H1 (cell line): ENCODE data around the gene BRI3BP. TPM values are rescaled to one million over a fixed set of nuclear protein-coding genes. Genes with fewer than 3 reads are reported as not detected.

Source experiments
- CTCF ChIA-PET: fragments of 300-600 bp; sonication (Branson Sonifier 250); formaldehyde crosslinking; loops from one replicate; lab custom pipeline; 2021; ENCODE audit not compliant: partially characterized antibody; lab: Charles Lee
- POLR2A ChIA-PET: fragments of 300-600 bp; sonication (Branson Sonifier 250); formaldehyde crosslinking; loops from one replicate; lab custom pipeline; 2021; ENCODE audit warnings: inconsistent platforms; ENCODE audit not compliant: partially characterized antibody; lab: Charles Lee
- DNase-seq, 2 experiments: peaks; one replicate each; pipeline versions ENCODE4 v3.0.0 to v3.0.0-alpha.2; 2010 to 2022; ENCODE audit warnings: low spot score in 2 of 2, low read depth in 1 of 2, mixed read lengths in 1 of 2
- FAIRE-seq: peaks from 2 replicates; lab custom pipeline; 2011; peaks lifted over from hg19 to GRCh38; lab: Jason Lieb, UNC
- H2AFZ ChIP-seq: 2 replicates; pipeline ENCODE4 v1.8.1; 2012; ENCODE audit warnings: low read length, inconsistent platforms
- H2AK5ac ChIP-seq: 2 replicates; pipeline ENCODE4 v1.6.1; 2013; ENCODE audit warnings: low read depth, low read length
- H2BK120ac ChIP-seq: replicated peaks from 2 replicates; pipeline ENCODE3; 2013; ENCODE audit warnings: low read depth, low read length, inconsistent platforms
- H2BK12ac ChIP-seq: 2 replicates; pipeline ENCODE4 v1.6.1; 2013; ENCODE audit warnings: low read depth, low read length
- H2BK15ac ChIP-seq: 2 replicates; pipeline ENCODE4 v1.6.1; 2013; ENCODE audit warnings: low read length
- H2BK20ac ChIP-seq: 2 replicates; pipeline ENCODE4 v1.6.1; 2013; ENCODE audit warnings: low read length
- H2BK5ac ChIP-seq: 2 replicates; pipeline ENCODE4 v1.6.1; 2013; ENCODE audit warnings: low read depth, low read length
- H3K14ac ChIP-seq: 2 replicates; pipeline ENCODE4 v1.6.1; 2013; ENCODE audit warnings: inconsistent platforms; ENCODE audit not compliant: insufficient read length
- H3K18ac ChIP-seq: 2 replicates; pipeline ENCODE4 v1.6.1; 2013; ENCODE audit warnings: low read length; ENCODE audit errors: extremely low read depth
- H3K23ac ChIP-seq: 2 replicates; pipeline ENCODE4 v1.6.1; 2013; ENCODE audit warnings: inconsistent platforms; ENCODE audit not compliant: insufficient read length
- H3K23me2 ChIP-seq: 2 replicates; pipeline ENCODE4 v1.6.1; 2013; ENCODE audit warnings: low read depth, low read length
- H3K27ac ChIP-seq: 2 replicates; pipeline ENCODE4 v1.6.1; 2011; ENCODE audit warnings: low read depth, low read length, inconsistent platforms
- H3K27me3 ChIP-seq, 4 experiments: replicated peaks in 1 of 4; 1 replicate in 1 of 4; 2 replicates in 3 of 4; pipeline versions ENCODE4 v1.6.1 to v1.8.1; 2011 to 2013; ENCODE audit warnings: low read length in 3 of 4, mild to moderate bottlenecking in 3 of 4, inconsistent platforms in 2 of 4, mixed read lengths in 2 of 4, moderate library complexity in 1 of 4; ENCODE audit not compliant: control insufficient read depth in 3 of 4, insufficient read depth in 3 of 4; ENCODE audit errors: extremely low read depth in 1 of 4
- H3K36me3 ChIP-seq, 4 experiments: 2 replicates each; pipeline versions ENCODE4 v1.6.1 to v1.8.1; 2011 to 2013; ENCODE audit warnings: mild to moderate bottlenecking in 4 of 4, low read length in 3 of 4, moderate library complexity in 2 of 4, control low read depth in 1 of 4, inconsistent platforms in 1 of 4; ENCODE audit not compliant: insufficient read depth in 4 of 4, control insufficient read depth in 2 of 4
- H3K4ac ChIP-seq: replicated peaks from 2 replicates; pipeline ENCODE3; 2013; ENCODE audit warnings: low read length, low read depth, mixed read lengths, inconsistent platforms; ENCODE audit not compliant: insufficient read length
- H3K4me1 ChIP-seq, 4 experiments: replicated peaks in 1 of 4; 1 replicate in 1 of 4; 2 replicates in 3 of 4; pipeline versions ENCODE4 v1.6.1 to v1.8.1; 2011 to 2013; ENCODE audit warnings: low read length in 3 of 4, inconsistent platforms in 2 of 4, mixed read lengths in 1 of 4; ENCODE audit not compliant: insufficient read depth in 4 of 4, control insufficient read depth in 3 of 4
- H3K4me2 ChIP-seq, 2 experiments: 2 replicates each; pipeline versions ENCODE4 v1.6.1 to v1.8.1; 2011 to 2013; ENCODE audit warnings: low read depth in 2 of 2, low read length in 2 of 2, control low read depth in 1 of 2, inconsistent platforms in 1 of 2, mild to moderate bottlenecking in 1 of 2; ENCODE audit not compliant: insufficient read depth in 1 of 2
- H3K4me3 ChIP-seq, 4 experiments: fragments of 200-600, 300-600 bp in 1 of 4; sonication (generic), shearing (Covaris generic), sonication (Bioruptor Twin) in 1 of 4; 2 replicates each; pipeline versions ENCODE4 v1.5.1 to v1.8.1; 2011 to 2016; ENCODE audit warnings: low read length in 4 of 4, low read depth in 3 of 4, control low read depth in 2 of 4, inconsistent platforms in 2 of 4, mild to moderate bottlenecking in 2 of 4, mixed read lengths in 1 of 4, moderate library complexity in 1 of 4; ENCODE audit not compliant: insufficient read depth in 2 of 4; ENCODE audit errors: extremely low read depth in 1 of 4
- H3K56ac ChIP-seq: replicated peaks from 2 replicates; pipeline ENCODE3; 2013; ENCODE audit warnings: low read depth, mild to moderate bottlenecking, mixed read lengths, low read length, inconsistent platforms; ENCODE audit not compliant: insufficient read length
- H3K79me1 ChIP-seq: 2 replicates; pipeline ENCODE4 v1.6.1; 2013; ENCODE audit warnings: low read depth, low read length, control low read depth
- H3K79me2 ChIP-seq, 2 experiments: 2 replicates each; pipeline versions ENCODE4 v1.6.1 to v1.8.1; 2012 to 2013; ENCODE audit warnings: low read length in 2 of 2, mild to moderate bottlenecking in 2 of 2, inconsistent platforms in 1 of 2; ENCODE audit not compliant: insufficient read depth in 2 of 2, control insufficient read depth in 1 of 2
- H3K9ac ChIP-seq, 4 experiments: replicated peaks in 1 of 4; 1 replicate in 1 of 4; 2 replicates in 3 of 4; pipeline versions ENCODE4 v1.6.1 to v1.8.1; 2011 to 2013; ENCODE audit warnings: low read depth in 3 of 4, low read length in 3 of 4, control low read depth in 2 of 4, mild to moderate bottlenecking in 2 of 4, moderate library complexity in 2 of 4, inconsistent platforms in 1 of 4; ENCODE audit errors: extremely low read depth in 1 of 4
- H3K9me3 ChIP-seq, 2 experiments: 2 replicates each; pipeline versions ENCODE4 v1.6.1 to v1.8.1; 2012 to 2013; ENCODE audit warnings: mild to moderate bottlenecking in 2 of 2, moderate library complexity in 2 of 2, control low read depth in 1 of 2, inconsistent platforms in 1 of 2, low read depth in 1 of 2, low read length in 1 of 2, mixed read lengths in 1 of 2; ENCODE audit not compliant: insufficient read depth in 2 of 2
- H4K20me1 ChIP-seq, 2 experiments: replicated peaks in 1 of 2; 2 replicates each; pipeline versions ENCODE3 to v1.8.1; 2011 to 2013; ENCODE audit warnings: inconsistent platforms in 2 of 2, low read length in 2 of 2, mild to moderate bottlenecking in 1 of 2; ENCODE audit not compliant: insufficient read depth in 2 of 2, control insufficient read depth in 1 of 2
- H4K5ac ChIP-seq: 2 replicates; pipeline ENCODE4 v1.6.1; 2013; ENCODE audit warnings: low read length, low read depth, mixed read lengths, inconsistent platforms; ENCODE audit not compliant: insufficient read length
- H4K8ac ChIP-seq: 2 replicates; pipeline ENCODE4 v1.8.0; 2013; ENCODE audit warnings: mild to moderate bottlenecking, moderate library complexity, low read length, inconsistent platforms; ENCODE audit not compliant: insufficient read depth; ENCODE audit errors: extremely low read depth
- H4K91ac ChIP-seq: replicated peaks from 2 replicates; pipeline ENCODE3; 2013; ENCODE audit warnings: low read length, mixed read lengths, inconsistent platforms; ENCODE audit not compliant: insufficient read length
- BCL11A ChIP-seq, 2 experiments: IDR thresholded peaks; one replicate each; pipeline ENCODE4 v1.6.1; 2011; ENCODE audit warnings: low read depth in 2 of 2, low read length in 2 of 2, mild to moderate bottlenecking in 2 of 2
- E2F6 ChIP-seq: IDR thresholded peaks from 2 replicates; pipeline ENCODE4 v1.6.1; 2012; ENCODE audit warnings: inconsistent platforms
- EGR1 ChIP-seq: IDR thresholded peaks from 2 replicates; pipeline ENCODE4 v1.6.1; 2011; ENCODE audit warnings: low read depth, low read length, borderline replicate concordance
- JUND ChIP-seq: IDR thresholded peaks from 2 replicates; pipeline ENCODE4 v1.6.1; 2011; ENCODE audit warnings: mild to moderate bottlenecking, improper control_type of control experiment, low read length
- KDM5A ChIP-seq: fragments of 200-600 bp; IDR thresholded peaks from 2 replicates; pipeline ENCODE4 v1.7.1; 2012; ENCODE audit warnings: mild to moderate bottlenecking, low read length, inconsistent platforms, mixed read lengths
- NANOG ChIP-seq: IDR thresholded peaks from 2 replicates; pipeline ENCODE4 v1.6.1; 2011; ENCODE audit warnings: low read length, low read depth, mild to moderate bottlenecking, inconsistent platforms; ENCODE audit not compliant: insufficient read depth, poor library complexity, severe bottlenecking
- PHF8 ChIP-seq: fragments of 200-600 bp; sonication (generic); conservative IDR thresholded peaks from 2 replicates; pipeline ENCODE4 v1.7.1; 2012; ENCODE audit warnings: low read depth, mild to moderate bottlenecking, inconsistent platforms, low read length, moderate library complexity
- POLR2A ChIP-seq, 2 experiments: IDR thresholded peaks; 1 replicate in 1 of 2; 2 replicates in 1 of 2; pipeline ENCODE4 v1.6.1; 2011; ENCODE audit warnings: low read depth in 2 of 2, low read length in 2 of 2, mild to moderate bottlenecking in 2 of 2; ENCODE audit errors: control extremely low read depth in 1 of 2
- RBBP5 ChIP-seq: IDR thresholded peaks from 2 replicates; pipeline ENCODE4 v1.7.1; 2012; ENCODE audit warnings: low read depth, mild to moderate bottlenecking, inconsistent platforms, low read length, moderate library complexity, borderline replicate concordance
- SP1 ChIP-seq: IDR thresholded peaks from 2 replicates; pipeline ENCODE4 v1.6.1; 2011; ENCODE audit warnings: low read depth, low read length
- TAF1 ChIP-seq: IDR thresholded peaks from 2 replicates; pipeline ENCODE4 v1.6.1; 2011; ENCODE audit warnings: mild to moderate bottlenecking, low read depth, low read length
- WGBS, 2 experiments: shearing (Covaris generic) in 1 of 2; methylation state at CpG; one replicate each; pipeline versions ENCODE4 v1.1.6 to v1.1.7; 2013 to 2015; ENCODE audit warnings: low lambda C conversion rate in 2 of 2, mixed read lengths in 2 of 2, inconsistent platforms in 1 of 2, low coverage in 1 of 2, missing lambda C conversion rate in 1 of 2; ENCODE audit not compliant: insufficient replicate concordance in 2 of 2, insufficient coverage in 1 of 2, insufficient read length in 1 of 2; ENCODE audit errors: extremely low coverage in 1 of 2, missing lambda C conversion rate in 1 of 2; 5-methylcytosine and 5-hydroxymethylcytosine counted together
- polyA plus RNA-seq, 7 experiments: library from polyadenylated mRNA; depleted of rRNA in 3 of 7; stranded (reverse) in 5 of 7; unstranded in 2 of 7; fragments of >200 nt in 5 of 7; fragments of 200-250 nt in 2 of 7; gene quantifications; 1 replicate in 5 of 7; 2 replicates in 1 of 7; 4 replicates in 1 of 7; pipeline versions ENCODE4 v1.2.1 to v1.2.3, GENCODE V29; 2011 to 2013; ENCODE audit warnings: missing spikeins in 2 of 7, mixed read lengths in 2 of 7
- total RNA-seq: library from RNA; stranded (reverse); fragmentation: NEBNext Ultra II Directional; extraction: Animal tissue kit (Norgen Biotek cat#: 25700); gene quantifications from 2 replicates; pipeline ENCODE4 v1.2.1, GENCODE V29; 2021
- TF ChIP-seq, protein P1 (sequence below): IDR thresholded peaks from 2 replicates; pipeline ENCODE4 v1.6.1; 2012; ENCODE audit warnings: inconsistent platforms

Gene BRI3BP
- total and polyA plus RNA-seq, 2 of the 8 experiments (the other 6 are each of a cell fraction or from before 2014, with no cell fraction given), result 5.4 to 14.2 TPM

DNA sequence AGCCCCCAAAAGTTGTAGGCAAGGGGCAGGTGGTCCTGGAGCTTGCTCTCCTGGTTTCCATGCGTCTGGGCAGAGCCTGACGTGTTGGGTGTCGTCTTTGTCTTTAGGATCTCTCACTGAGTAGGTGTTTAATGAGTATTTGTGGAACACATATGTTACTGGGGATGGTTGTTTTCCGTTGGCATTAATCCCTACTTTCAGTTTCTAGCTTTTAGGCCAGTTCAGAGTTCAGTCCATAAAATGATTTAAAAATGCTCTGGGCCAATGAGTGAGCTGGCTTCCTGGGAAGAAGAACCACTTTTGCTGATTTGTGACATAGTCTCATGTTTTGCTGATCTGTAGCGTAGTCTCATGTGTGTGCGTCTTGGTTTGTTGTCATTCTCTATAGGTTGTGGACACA is 82.7 kb downstream of the BRI3BP start:
- no peak overlapping the region for H2AFZ ChIP-seq
- H4K20me1 ChIP-seq, result peaks cover 1 to 10% of the 10 kb centered on the region in 2 experiments
- H3K9me3 ChIP-seq, result no peaks in the 10 kb centered on the region
- H3K27ac ChIP-seq, result no peak overlapping the region
- H3K56ac ChIP-seq, result no peak overlapping the region
- no peaks in the 10 kb centered on the region for H3K27me3 ChIP-seq
- no peak overlapping the region for H2BK12ac ChIP-seq
- H4K5ac ChIP-seq, result no peak overlapping the region
- POLR2A ChIA-PET, result interaction anchor here (0.9 to 1.9 kb wide), 2 partner anchors 11 to 19 kb away, joined by 3 to 4 read pairs; partner anchors contain the start of gene AACS
- no peak overlapping the region for H3K4me3 ChIP-seq
- CTCF ChIA-PET, result interaction anchor here (1.0 to 1.1 kb wide), 2 partner anchors 12 to 83 kb away, joined by 3 read pairs; partner anchors contain the start of gene BRI3BP
- TF ChIP-seq TAF1 (no peak), POLR2A (IDR thresholded peaks at IDR 0.05; ENCODE audit: control extremely low read depth in 1 of 2, low read depth in 2 of 2, low read length in 2 of 2) (no peak), E2F6 (no peak), EGR1 (no peak), SP1 (no peak), NANOG (no peak), RBBP5 (no peak), JUND (no peak), KDM5A (no peak), PHF8 (no peak), BCL11A (IDR thresholded peaks at IDR 0.05; ENCODE audit: low read depth in 2 of 2, low read length in 2 of 2) (no peak)
- TF ChIP-seq, protein P1, sequence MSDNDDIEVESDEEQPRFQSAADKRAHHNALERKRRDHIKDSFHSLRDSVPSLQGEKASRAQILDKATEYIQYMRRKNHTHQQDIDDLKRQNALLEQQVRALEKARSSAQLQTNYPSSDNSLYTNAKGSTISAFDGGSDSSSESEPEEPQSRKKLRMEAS, result no peak
- H2AK5ac ChIP-seq, result no peak overlapping the region
- FAIRE-seq (no peak), DNase-seq (no peak)
- no peak overlapping the region for H4K8ac ChIP-seq
- H2BK120ac ChIP-seq, result no peak overlapping the region
- H2BK15ac ChIP-seq, result no peak overlapping the region
- no peak overlapping the region for H3K4me2 ChIP-seq
- no peak overlapping the region for H3K14ac ChIP-seq
- H3K4ac ChIP-seq, result no peak overlapping the region
- no peak overlapping the region for H3K18ac ChIP-seq
- H2BK5ac ChIP-seq, result no peak overlapping the region
- no peak overlapping the region for H4K91ac ChIP-seq
- peaks cover 0 to 20% of the 10 kb centered on the region in 2 experiments; a peak in 2 of 4 replicates for H3K79me2 ChIP-seq
- no peaks in the 10 kb centered on the region for H3K4me1 ChIP-seq
- H3K9ac ChIP-seq, result no peak overlapping the region
- 95% methylated on average over 6 of the region's 6 CpGs; no CpG with 5 or more reads in 1 of the 2 experiments for WGBS, 2 experiments
- no peak overlapping the region for H2BK20ac ChIP-seq
- H3K23ac ChIP-seq, result no peak overlapping the region
- H3K23me2 ChIP-seq, result no peaks in the 10 kb centered on the region
- H3K79me1 ChIP-seq, result peaks cover 5% of the 10 kb centered on the region; the same call in 1 of the 2 replicates
- H3K36me3 ChIP-seq, result peaks cover 10 to 30% (median 21%) of the 10 kb centered on the region in 4 experiments
